A673 (cell line): Measurements from ENCODE around the gene ASNSD1. TPM values are rescaled to one million over a fixed set of nuclear protein-coding genes. Genes with fewer than 3 reads are reported as not detected.

Experiments
- BruUV-seq: library from RNA; stranded (reverse); fragments of 400-500 nt; replicated peaks from 2 replicates; lab custom pipeline; 2021; lab: Mats Ljungman, UMichigan
- CTCF ChIA-PET: fragments of 300-600 bp; sonication (Branson Sonifier 250); formaldehyde crosslinking; loops from one replicate; lab custom pipeline; 2022; ENCODE audit warnings: antibody characterized with exemption; lab: Charles Lee
- POLR2A ChIA-PET: fragments of 300-600 bp; sonication (Branson Sonifier 250); formaldehyde crosslinking; loops from one replicate; lab custom pipeline; 2022; ENCODE audit warnings: antibody characterized with exemption; ENCODE audit not compliant: low non-redundant PET; lab: Charles Lee
- DNase-seq: peaks from one replicate; pipeline ENCODE4 v3.0.0-alpha.2; 2015; ENCODE audit warnings: low spot score
- H3K27ac ChIP-seq: fragments of 200-600 bp; sonication (generic); 2 replicates; pipeline ENCODE4 v1.5.1; 2016; ENCODE audit warnings: mixed run types, low read depth, mild to moderate bottlenecking, mixed read lengths, antibody characterized with exemption, low read length; ENCODE audit not compliant: poor library complexity, severe bottlenecking
- H3K27me3 ChIP-seq: fragments of 200-600 bp; sonication (generic); replicated peaks from 2 replicates; pipeline ENCODE4 v1.6.1; 2017; ENCODE audit warnings: mixed run types, low read depth, mild to moderate bottlenecking, mixed read lengths, antibody characterized with exemption, low read length; ENCODE audit not compliant: insufficient read depth, poor library complexity
- H3K36me3 ChIP-seq: fragments of 200-600 bp; sonication (generic); 2 replicates; pipeline ENCODE4 v1.6.1; 2016; ENCODE audit warnings: mixed run types, mild to moderate bottlenecking, mixed read lengths, antibody characterized with exemption, low read length; ENCODE audit not compliant: insufficient read depth, poor library complexity, severe bottlenecking
- H3K4me1 ChIP-seq: fragments of 200-600 bp; sonication (generic); 2 replicates; pipeline ENCODE4 v1.6.1; 2017; ENCODE audit warnings: mixed run types, mild to moderate bottlenecking, mixed read lengths, antibody characterized with exemption, low read length; ENCODE audit not compliant: insufficient read depth, poor library complexity, severe bottlenecking
- H3K4me3 ChIP-seq: fragments of 200-600 bp; sonication (generic); 2 replicates; pipeline ENCODE4 v1.5.1; 2016; ENCODE audit warnings: low read depth, mixed run types, mild to moderate bottlenecking, mixed read lengths, low read length; ENCODE audit not compliant: poor library complexity, severe bottlenecking
- H3K9me3 ChIP-seq: fragments of 200-600 bp; sonication (generic); 2 replicates; pipeline ENCODE4 v1.6.1; 2016; ENCODE audit warnings: mixed run types, low read depth, mild to moderate bottlenecking, mixed read lengths, antibody characterized with exemption, low read length; ENCODE audit not compliant: poor library complexity, severe bottlenecking
- EZH2 ChIP-seq: fragments of 200-600 bp; sonication (generic); IDR thresholded peaks from 2 replicates; pipeline ENCODE4 v1.6.1; 2017; ENCODE audit warnings: borderline replicate concordance, low read depth, mild to moderate bottlenecking, mixed read lengths, antibody characterized with exemption, low read length; ENCODE audit not compliant: poor library complexity, severe bottlenecking
- intact Hi-C: fragments of 100-400 bp; cut with micrococcal nuclease; formaldehyde crosslinking; loops from one replicate; pipeline ENCODE4 v1.10.0; 2022; ENCODE audit not compliant: unreplicated experiment
- total RNA-seq: library from RNA; stranded (reverse); gene quantifications from 2 replicates; pipeline ENCODE4 v1.2.3, GENCODE V29; 2021
- TF ChIP-seq, protein P1 (sequence below): fragments of 300-800, 200-600 bp; sonication (generic); conservative IDR thresholded peaks from 2 replicates; pipeline ENCODE4 v1.5.1; 2017; ENCODE audit warnings: low read depth, mild to moderate bottlenecking, antibody characterized with exemption, low read length, moderate library complexity, mixed read lengths

Gene ASNSD1
- total RNA-seq, 1 experiment from 2014 or later: 58.2 TPM

DNA sequence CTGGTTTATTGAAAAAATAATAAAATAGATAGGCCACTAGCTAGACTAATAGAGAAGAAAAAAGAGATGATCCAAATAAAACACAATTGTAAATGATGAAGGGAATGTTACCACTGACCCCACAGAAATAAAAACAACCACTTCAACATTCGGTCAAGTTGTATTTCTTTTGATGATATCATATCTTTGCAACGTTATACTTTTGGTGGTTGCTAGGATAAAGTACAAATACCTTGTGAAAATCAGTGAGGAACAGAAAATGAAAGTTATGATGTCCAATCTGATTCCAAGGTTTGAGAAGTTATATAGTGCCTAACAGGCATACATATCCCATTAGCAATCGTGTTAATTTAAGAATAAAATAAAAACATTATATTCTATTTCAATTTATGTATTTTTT is 6.6 kb upstream of the ASNSD1 start:
- no peak overlapping the region for H3K4me3 ChIP-seq
- no peak for DNase-seq
- no peak overlapping the region for H3K27ac ChIP-seq
- H3K27me3 ChIP-seq: no peaks in the 10 kb centered on the region
- no peaks in the 10 kb centered on the region for H3K36me3 ChIP-seq
- intact Hi-C loops: no loop called here
- POLR2A ChIA-PET: no interaction called here
- no peaks in the 10 kb centered on the region for H3K4me1 ChIP-seq
- CTCF ChIA-PET: interaction anchor here (0.6 kb wide), 1 partner anchor 15 kb away, joined by 3 read pairs; no protein-coding TSS in a partner anchor
- no peak for TF ChIP-seq EZH2
- TF ChIP-seq, protein P1, sequence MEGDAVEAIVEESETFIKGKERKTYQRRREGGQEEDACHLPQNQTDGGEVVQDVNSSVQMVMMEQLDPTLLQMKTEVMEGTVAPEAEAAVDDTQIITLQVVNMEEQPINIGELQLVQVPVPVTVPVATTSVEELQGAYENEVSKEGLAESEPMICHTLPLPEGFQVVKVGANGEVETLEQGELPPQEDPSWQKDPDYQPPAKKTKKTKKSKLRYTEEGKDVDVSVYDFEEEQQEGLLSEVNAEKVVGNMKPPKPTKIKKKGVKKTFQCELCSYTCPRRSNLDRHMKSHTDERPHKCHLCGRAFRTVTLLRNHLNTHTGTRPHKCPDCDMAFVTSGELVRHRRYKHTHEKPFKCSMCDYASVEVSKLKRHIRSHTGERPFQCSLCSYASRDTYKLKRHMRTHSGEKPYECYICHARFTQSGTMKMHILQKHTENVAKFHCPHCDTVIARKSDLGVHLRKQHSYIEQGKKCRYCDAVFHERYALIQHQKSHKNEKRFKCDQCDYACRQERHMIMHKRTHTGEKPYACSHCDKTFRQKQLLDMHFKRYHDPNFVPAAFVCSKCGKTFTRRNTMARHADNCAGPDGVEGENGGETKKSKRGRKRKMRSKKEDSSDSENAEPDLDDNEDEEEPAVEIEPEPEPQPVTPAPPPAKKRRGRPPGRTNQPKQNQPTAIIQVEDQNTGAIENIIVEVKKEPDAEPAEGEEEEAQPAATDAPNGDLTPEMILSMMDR: no peak
- no TSS peak for BruUV-seq
- H3K9me3 ChIP-seq: no peaks in the 10 kb centered on the region

- no peaks in the 10 kb centered on the region for H3K27me3 ChIP-seq
- no peak overlapping the region for H3K4me3 ChIP-seq
- no peak for DNase-seq
- ChIA-PET CTCF (no interaction called here), POLR2A (no interaction called here)
- no TSS peak for BruUV-seq
- intact Hi-C loops: no loop called here
- peaks cover 9% of the 10 kb centered on the region for H3K4me1 ChIP-seq
- no peaks in the 10 kb centered on the region for H3K36me3 ChIP-seq
- H3K27ac ChIP-seq: no peak overlapping the region
- no peak for TF ChIP-seq EZH2
- TF ChIP-seq, protein P1: no peak
- no peaks in the 10 kb centered on the region for H3K9me3 ChIP-seq
Measured at GRCh38 chr2:189657867-189658266, 3.4 kb upstream of the ASNSD1 start.

GRCh38 chr2:189658306-189659212 is 2.7 kb upstream of the ASNSD1 start:
- H3K27me3 ChIP-seq: no peaks in the 10 kb centered on the region
- BruUV-seq: no TSS peak
- no peaks in the 10 kb centered on the region for H3K9me3 ChIP-seq
- H3K4me1 ChIP-seq: peaks cover 9% of the 10 kb centered on the region
- no peak overlapping the region for H3K27ac ChIP-seq
- no peak overlapping the region for H3K4me3 ChIP-seq
- DNase-seq: no peak
- no peaks in the 10 kb centered on the region for H3K36me3 ChIP-seq
- POLR2A ChIA-PET: no interaction called here
- TF ChIP-seq EZH2: no peak
- TF ChIP-seq, protein P1: no peak
- intact Hi-C loops: no loop called here
- CTCF ChIA-PET: interaction anchor here (0.6 to 0.7 kb wide), 2 partner anchors 503 to 853 kb away, joined by 4 to 10 read pairs; no protein-coding TSS in a partner anchor
